Liver (tissue), 2 donors: ENCODE results near the gene CLDN5.

Experiments used
- YY1 ChIP-seq: IDR thresholded peaks from 2 replicates; pipeline ENCODE4 v1.6.1; 2016; ENCODE audit warnings: antibody characterized with exemption, mild to moderate bottlenecking
- TF ChIP-seq, protein P1 (sequence below): IDR thresholded peaks from 2 replicates; pipeline ENCODE4 v1.6.1; 2016; ENCODE audit warnings: antibody characterized with exemption
- TF ChIP-seq, protein P2 (sequence below): fragments of 150-350 bp; IDR thresholded peaks from 2 replicates; pipeline ENCODE4 v1.5.1; 2017; ENCODE audit warnings: improper control_type of control experiment, low read depth, low read length; ENCODE audit not compliant: missing input control
- donor health status: healthy.

DNA sequence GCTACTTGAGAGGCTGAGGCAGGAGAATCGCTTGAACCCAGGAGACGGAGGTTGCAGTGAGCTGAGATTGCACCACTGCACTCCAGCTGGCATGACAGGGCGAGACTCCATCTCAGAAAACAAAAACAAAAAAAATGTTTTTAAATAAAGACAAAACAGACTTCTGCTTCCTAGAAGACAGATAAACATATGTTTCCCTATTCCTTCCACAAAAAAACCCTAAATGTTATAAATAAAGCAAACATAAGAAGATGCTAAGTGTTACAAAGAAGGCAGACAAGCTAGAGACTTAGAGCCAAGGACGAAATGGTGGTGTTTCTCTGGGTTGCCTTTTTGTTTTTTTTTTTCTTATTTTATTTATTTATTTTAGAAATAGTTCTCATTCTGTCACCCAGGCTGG is 5.6 kb upstream of the CLDN5 start:
- TF ChIP-seq, protein P1, sequence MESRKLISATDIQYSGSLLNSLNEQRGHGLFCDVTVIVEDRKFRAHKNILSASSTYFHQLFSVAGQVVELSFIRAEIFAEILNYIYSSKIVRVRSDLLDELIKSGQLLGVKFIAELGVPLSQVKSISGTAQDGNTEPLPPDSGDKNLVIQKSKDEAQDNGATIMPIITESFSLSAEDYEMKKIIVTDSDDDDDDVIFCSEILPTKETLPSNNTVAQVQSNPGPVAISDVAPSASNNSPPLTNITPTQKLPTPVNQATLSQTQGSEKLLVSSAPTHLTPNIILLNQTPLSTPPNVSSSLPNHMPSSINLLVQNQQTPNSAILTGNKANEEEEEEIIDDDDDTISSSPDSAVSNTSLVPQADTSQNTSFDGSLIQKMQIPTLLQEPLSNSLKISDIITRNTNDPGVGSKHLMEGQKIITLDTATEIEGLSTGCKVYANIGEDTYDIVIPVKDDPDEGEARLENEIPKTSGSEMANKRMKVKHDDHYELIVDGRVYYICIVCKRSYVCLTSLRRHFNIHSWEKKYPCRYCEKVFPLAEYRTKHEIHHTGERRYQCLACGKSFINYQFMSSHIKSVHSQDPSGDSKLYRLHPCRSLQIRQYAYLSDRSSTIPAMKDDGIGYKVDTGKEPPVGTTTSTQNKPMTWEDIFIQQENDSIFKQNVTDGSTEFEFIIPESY, result no peak
- TF ChIP-seq, protein P2, sequence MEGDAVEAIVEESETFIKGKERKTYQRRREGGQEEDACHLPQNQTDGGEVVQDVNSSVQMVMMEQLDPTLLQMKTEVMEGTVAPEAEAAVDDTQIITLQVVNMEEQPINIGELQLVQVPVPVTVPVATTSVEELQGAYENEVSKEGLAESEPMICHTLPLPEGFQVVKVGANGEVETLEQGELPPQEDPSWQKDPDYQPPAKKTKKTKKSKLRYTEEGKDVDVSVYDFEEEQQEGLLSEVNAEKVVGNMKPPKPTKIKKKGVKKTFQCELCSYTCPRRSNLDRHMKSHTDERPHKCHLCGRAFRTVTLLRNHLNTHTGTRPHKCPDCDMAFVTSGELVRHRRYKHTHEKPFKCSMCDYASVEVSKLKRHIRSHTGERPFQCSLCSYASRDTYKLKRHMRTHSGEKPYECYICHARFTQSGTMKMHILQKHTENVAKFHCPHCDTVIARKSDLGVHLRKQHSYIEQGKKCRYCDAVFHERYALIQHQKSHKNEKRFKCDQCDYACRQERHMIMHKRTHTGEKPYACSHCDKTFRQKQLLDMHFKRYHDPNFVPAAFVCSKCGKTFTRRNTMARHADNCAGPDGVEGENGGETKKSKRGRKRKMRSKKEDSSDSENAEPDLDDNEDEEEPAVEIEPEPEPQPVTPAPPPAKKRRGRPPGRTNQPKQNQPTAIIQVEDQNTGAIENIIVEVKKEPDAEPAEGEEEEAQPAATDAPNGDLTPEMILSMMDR, result no peak
- no peak for TF ChIP-seq YY1
